SK-N-SH (cell line): ENCODE data around the gene THSD8. TPM values are rescaled to one million over a fixed set of nuclear protein-coding genes. Genes with fewer than 3 reads are reported as not detected.
A peak's percentile ranks its signal among the peaks of the same experiment; 100 is the strongest.

ENCODE experiments used
- CTCF ChIA-PET: fragments of 300-600, 350-600 bp; formaldehyde crosslinking; extraction: SDS; loops from one replicate; lab custom pipeline; 2021; lab: Yijun Ruan, JAX
- POLR2A ChIA-PET: fragments of 350-600 bp; sonication (Branson Sonifier 250); formaldehyde crosslinking; extraction: SDS; loops from one replicate; lab custom pipeline; 2020; ENCODE audit warnings: antibody characterized with exemption, inconsistent platforms; lab: Yijun Ruan, JAX
- DNase-seq: peaks from one replicate; pipeline ENCODE4 v3.0.0; 2012
- H2AFZ ChIP-seq: fragments of 200-600 bp; sonication (generic); 2 replicates; pipeline ENCODE4 v1.8.1; 2016; ENCODE audit warnings: antibody characterized with exemption, mild to moderate bottlenecking, low read depth
- H3F3A ChIP-seq: fragments of 200-600 bp; sonication (generic); replicated peaks from 2 replicates; pipeline ENCODE3; 2016; ENCODE audit warnings: antibody characterized with exemption, mild to moderate bottlenecking; ENCODE audit not compliant: insufficient read depth
- H3K27ac ChIP-seq, 2 experiments: fragments of 200-500 bp in 1 of 2; fragments of 200-600 bp in 1 of 2; sonication (Bioruptor generic) in 1 of 2; sonication (generic), shearing (Covaris generic) in 1 of 2; 2 replicates each; pipeline versions ENCODE4 v1.5.1 to v1.6.1; 2014 to 2016; ENCODE audit warnings: low read depth in 2 of 2, inconsistent platforms in 1 of 2, low read length in 1 of 2, mild to moderate bottlenecking in 1 of 2, mixed read lengths in 1 of 2
- H3K27me3 ChIP-seq: fragments of 200-600 bp; sonication (generic), shearing (Covaris generic); 2 replicates; pipeline ENCODE4 v1.6.1; 2016; ENCODE audit warnings: mixed run types; ENCODE audit not compliant: insufficient read depth
- H3K36me3 ChIP-seq, 2 experiments: fragments of 200-500 bp in 1 of 2; fragments of 200-600 bp in 1 of 2; sonication (Bioruptor generic) in 1 of 2; sonication (generic) in 1 of 2; replicated peaks in 1 of 2; 2 replicates each; pipeline versions ENCODE3 to v1.5.1; 2014 to 2016; ENCODE audit warnings: low read length in 1 of 2, mild to moderate bottlenecking in 1 of 2; ENCODE audit not compliant: insufficient read depth in 2 of 2, control insufficient read depth in 1 of 2
- H3K4me1 ChIP-seq, 2 experiments: fragments of 200-500 bp in 1 of 2; fragments of 200-600 bp in 1 of 2; sonication (Bioruptor generic) in 1 of 2; sonication (generic), shearing (Covaris generic) in 1 of 2; 2 replicates each; pipeline versions ENCODE4 v1.5.1 to v1.6.1; 2014 to 2016; ENCODE audit warnings: low read depth in 1 of 2, low read length in 1 of 2, mixed run types in 1 of 2; ENCODE audit not compliant: insufficient read depth in 2 of 2, control insufficient read depth in 1 of 2
- H3K4me2 ChIP-seq: fragments of 200-600 bp; sonication (generic), shearing (Covaris generic); 2 replicates; pipeline ENCODE4 v1.6.1; 2017; ENCODE audit warnings: mixed run types
- H3K4me3 ChIP-seq, 2 experiments: fragments of 200-500 bp in 1 of 2; fragments of 200-600 bp in 1 of 2; sonication (Bioruptor generic) in 1 of 2; sonication (generic), shearing (Covaris generic) in 1 of 2; 2 replicates each; pipeline versions ENCODE4 v1.5.1 to v1.8.1; 2014 to 2016; ENCODE audit warnings: low read depth in 2 of 2, inconsistent platforms in 1 of 2, low read length in 1 of 2, mild to moderate bottlenecking in 1 of 2, mixed read lengths in 1 of 2, moderate library complexity in 1 of 2
- H3K79me2 ChIP-seq: fragments of 200-600 bp; sonication (generic); 2 replicates; pipeline ENCODE4 v1.8.1; 2017; ENCODE audit warnings: mild to moderate bottlenecking; ENCODE audit not compliant: insufficient read depth
- H3K9ac ChIP-seq: fragments of 200-600 bp; sonication (generic); 2 replicates; pipeline ENCODE4 v1.6.1; 2017; ENCODE audit warnings: mixed run types
- H3K9me2 ChIP-seq: fragments of 200-600 bp; sonication (generic); 2 replicates; pipeline ENCODE4 v1.6.1; 2017; ENCODE audit warnings: mixed run types
- H3K9me3 ChIP-seq: fragments of 200-600 bp; sonication (generic); 2 replicates; pipeline ENCODE4 v1.6.1; 2017; ENCODE audit warnings: mixed run types, mild to moderate bottlenecking, moderate library complexity
- H4K20me1 ChIP-seq: fragments of 200-600 bp; sonication (generic); 2 replicates; pipeline ENCODE4 v1.6.1; 2017; ENCODE audit warnings: mild to moderate bottlenecking, mixed run types; ENCODE audit not compliant: insufficient read depth
- CHD2 ChIP-seq: fragments of 150-350 bp; IDR thresholded peaks from 2 replicates; pipeline ENCODE4 v1.6.1; 2018; ENCODE audit warnings: low read length; ENCODE audit not compliant: partially characterized antibody
- EZH2phosphoT487 ChIP-seq: fragments of 200-600 bp; sonication (generic); IDR thresholded peaks from 2 replicates; pipeline ENCODE4 v1.6.1; 2017; ENCODE audit warnings: low read depth, mixed run types, mild to moderate bottlenecking, antibody characterized with exemption, moderate library complexity, borderline replicate concordance
- GABPA ChIP-seq: IDR thresholded peaks from 2 replicates; pipeline ENCODE4 v1.4.0; 2012; ENCODE audit warnings: low read depth, mild to moderate bottlenecking
- GATA2 ChIP-seq: sonication (generic); formaldehyde crosslinking; IDR thresholded peaks from 2 replicates; pipeline ENCODE4 v1.5.0; 2020; ENCODE audit warnings: mild to moderate bottlenecking, missing genetic modification reagents
- JUND ChIP-seq: IDR thresholded peaks from 2 replicates; pipeline ENCODE4 v1.4.0; 2012
- NFIC ChIP-seq: IDR thresholded peaks from 2 replicates; pipeline ENCODE4 v1.4.0; 2012; ENCODE audit warnings: borderline replicate concordance
- RXRA ChIP-seq: IDR thresholded peaks from 2 replicates; pipeline ENCODE4 v1.4.0; 2012; ENCODE audit warnings: low read depth, mild to moderate bottlenecking, borderline replicate concordance
- TAF1 ChIP-seq: IDR thresholded peaks from 2 replicates; pipeline ENCODE4 v1.6.1; 2012; ENCODE audit warnings: low read depth, mild to moderate bottlenecking, low read length, moderate library complexity, borderline replicate concordance
- TEAD4 ChIP-seq: IDR thresholded peaks from 2 replicates; pipeline ENCODE4 v1.4.0; 2012; ENCODE audit warnings: mild to moderate bottlenecking, borderline replicate concordance; ENCODE audit not compliant: insufficient read depth
- WGBS: methylation state at CpG from one replicate; pipeline ENCODE4 v1.1.6; 2017; ENCODE audit warnings: low lambda C conversion rate; 5-methylcytosine and 5-hydroxymethylcytosine counted together
- polyA plus RNA-seq, 3 experiments: library from polyadenylated mRNA; depleted of rRNA; stranded (reverse); fragments of >200 nt; gene quantifications; 2 replicates each; pipeline ENCODE4 v1.2.3, GENCODE V29; 2012
- TF ChIP-seq, protein P1 (sequence below): IDR thresholded peaks from 2 replicates; pipeline ENCODE4 v1.4.0; 2012; ENCODE audit warnings: low read depth, borderline replicate concordance
- TF ChIP-seq, protein P2 (sequence below): fragments of 150-350 bp; IDR thresholded peaks from 2 replicates; pipeline ENCODE4 v1.6.1; 2017; ENCODE audit warnings: antibody characterized with exemption, low read length, low read depth, borderline replicate concordance
- TF ChIP-seq, protein P3 (sequence below): IDR thresholded peaks from 2 replicates; pipeline ENCODE4; 2012

Gene THSD8
- polyA plus RNA-seq, 1 of the 3 experiments (the other 2 are of a cell fraction), result not detected

DNA sequence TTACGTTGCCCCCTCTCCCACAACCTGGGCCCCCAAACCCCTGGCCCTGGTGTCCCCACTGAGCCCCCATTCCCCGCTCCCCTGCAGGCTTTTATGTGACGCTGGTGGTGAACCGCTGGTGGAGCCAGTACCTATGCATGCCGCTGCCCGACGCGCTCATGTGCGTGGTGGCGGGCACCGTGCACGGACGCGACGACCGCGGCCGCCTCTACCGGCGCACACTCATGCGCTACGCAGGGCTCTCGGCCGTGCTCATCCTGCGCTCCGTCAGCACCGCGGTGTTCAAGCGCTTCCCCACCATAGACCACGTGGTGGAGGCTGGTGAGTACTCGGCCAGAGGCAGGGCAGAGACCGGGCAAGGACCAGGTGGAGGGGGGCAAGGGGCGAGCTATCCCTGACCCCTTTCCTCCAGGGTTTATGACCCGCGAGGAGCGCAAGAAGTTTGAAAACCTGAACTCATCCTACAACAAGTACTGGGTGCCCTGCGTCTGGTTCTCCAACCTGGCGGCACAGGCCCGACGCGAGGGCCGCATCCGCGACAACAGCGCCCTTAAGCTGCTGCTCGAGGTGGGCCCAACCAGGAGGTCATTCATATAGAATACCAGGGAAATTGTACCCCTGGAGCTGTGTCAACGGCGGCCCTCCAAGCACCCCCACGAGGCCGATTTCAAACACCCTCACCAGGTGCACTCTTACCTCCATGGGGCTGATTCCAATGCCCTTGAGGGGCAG lies 47.2 kb upstream of the THSD8 start:
- Histone ChIP-seq H2AFZ (no peak overlapping the region), H3K79me2 (no peaks in the 10 kb centered on the region), H3K4me3 (no peak overlapping the region), H3K36me3 (no peaks in the 10 kb centered on the region), H3K4me2 (no peak overlapping the region), H3K9ac (no peak overlapping the region), H3K9me2 (no peaks in the 10 kb centered on the region), H3K4me1 (peaks cover 0 to 7% of the 10 kb centered on the region in 2 experiments), H4K20me1 (no peaks in the 10 kb centered on the region), H3K27ac (no peak overlapping the region), H3K9me3 (no peaks in the 10 kb centered on the region), H3F3A (peaks cover 10% of the 10 kb centered on the region), H3K27me3 (peaks cover 40% of the 10 kb centered on the region)
- WGBS, result 79% methylated on average over 38 of the region's 50 CpGs
- peak; percentile 22 for DNase-seq
- TF ChIP-seq TEAD4 (no peak), GABPA (no peak), JUND (no peak), GATA2 (no peak), TAF1 (no peak), NFIC (no peak), RXRA (no peak), EZH2phosphoT487 (no peak), CHD2 (no peak)
- TF ChIP-seq, protein P1, sequence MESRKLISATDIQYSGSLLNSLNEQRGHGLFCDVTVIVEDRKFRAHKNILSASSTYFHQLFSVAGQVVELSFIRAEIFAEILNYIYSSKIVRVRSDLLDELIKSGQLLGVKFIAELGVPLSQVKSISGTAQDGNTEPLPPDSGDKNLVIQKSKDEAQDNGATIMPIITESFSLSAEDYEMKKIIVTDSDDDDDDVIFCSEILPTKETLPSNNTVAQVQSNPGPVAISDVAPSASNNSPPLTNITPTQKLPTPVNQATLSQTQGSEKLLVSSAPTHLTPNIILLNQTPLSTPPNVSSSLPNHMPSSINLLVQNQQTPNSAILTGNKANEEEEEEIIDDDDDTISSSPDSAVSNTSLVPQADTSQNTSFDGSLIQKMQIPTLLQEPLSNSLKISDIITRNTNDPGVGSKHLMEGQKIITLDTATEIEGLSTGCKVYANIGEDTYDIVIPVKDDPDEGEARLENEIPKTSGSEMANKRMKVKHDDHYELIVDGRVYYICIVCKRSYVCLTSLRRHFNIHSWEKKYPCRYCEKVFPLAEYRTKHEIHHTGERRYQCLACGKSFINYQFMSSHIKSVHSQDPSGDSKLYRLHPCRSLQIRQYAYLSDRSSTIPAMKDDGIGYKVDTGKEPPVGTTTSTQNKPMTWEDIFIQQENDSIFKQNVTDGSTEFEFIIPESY, result no peak
- TF ChIP-seq, protein P2, sequence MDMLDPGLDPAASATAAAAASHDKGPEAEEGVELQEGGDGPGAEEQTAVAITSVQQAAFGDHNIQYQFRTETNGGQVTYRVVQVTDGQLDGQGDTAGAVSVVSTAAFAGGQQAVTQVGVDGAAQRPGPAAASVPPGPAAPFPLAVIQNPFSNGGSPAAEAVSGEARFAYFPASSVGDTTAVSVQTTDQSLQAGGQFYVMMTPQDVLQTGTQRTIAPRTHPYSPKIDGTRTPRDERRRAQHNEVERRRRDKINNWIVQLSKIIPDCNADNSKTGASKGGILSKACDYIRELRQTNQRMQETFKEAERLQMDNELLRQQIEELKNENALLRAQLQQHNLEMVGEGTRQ, result no peak
- TF ChIP-seq, protein P3, sequence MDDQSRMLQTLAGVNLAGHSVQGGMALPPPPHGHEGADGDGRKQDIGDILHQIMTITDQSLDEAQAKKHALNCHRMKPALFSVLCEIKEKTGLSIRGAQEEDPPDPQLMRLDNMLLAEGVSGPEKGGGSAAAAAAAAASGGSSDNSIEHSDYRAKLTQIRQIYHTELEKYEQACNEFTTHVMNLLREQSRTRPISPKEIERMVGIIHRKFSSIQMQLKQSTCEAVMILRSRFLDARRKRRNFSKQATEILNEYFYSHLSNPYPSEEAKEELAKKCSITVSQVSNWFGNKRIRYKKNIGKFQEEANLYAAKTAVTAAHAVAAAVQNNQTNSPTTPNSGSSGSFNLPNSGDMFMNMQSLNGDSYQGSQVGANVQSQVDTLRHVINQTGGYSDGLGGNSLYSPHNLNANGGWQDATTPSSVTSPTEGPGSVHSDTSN, result no peak
- ChIA-PET POLR2A (no interaction called here), CTCF (interaction anchor here (1.2 to 23.9 kb wide), 4 partner anchors 7 to 93 kb away, joined by 3 to 321 read pairs (median 273); partner anchors contain the start of genes BEST2, GET3, JUNB and PRDX2)
